HepG2 (cell line): Measurements from ENCODE around the gene SLC6A4. TPM values are rescaled to one million over a fixed set of nuclear protein-coding genes. Genes with fewer than 3 reads are reported as not detected.

Experiments
- HMGA1 ChIP-seq: sonication (generic); formaldehyde crosslinking; conservative IDR thresholded peaks from 2 replicates; pipeline ENCODE4 v1.4.0; 2020; ENCODE audit warnings: missing genetic modification reagents
- KDM5B ChIP-seq: sonication (generic); formaldehyde crosslinking; IDR thresholded peaks from 2 replicates; pipeline ENCODE4 v1.4.0; 2020; ENCODE audit warnings: missing genetic modification reagents, mild to moderate bottlenecking, borderline replicate concordance
- SP2 ChIP-seq: sonication (generic); formaldehyde crosslinking; IDR thresholded peaks from 2 replicates; pipeline ENCODE4 v1.5.1; 2020; ENCODE audit warnings: mild to moderate bottlenecking, missing genetic modification reagents
- ZNF337 ChIP-seq: sonication (generic); formaldehyde crosslinking; IDR thresholded peaks from 2 replicates; pipeline ENCODE4 v1.5.1; 2020; ENCODE audit warnings: missing genetic modification reagents, low read depth, mild to moderate bottlenecking, borderline replicate concordance
- polyA plus RNA-seq, 8 experiments: library from polyadenylated mRNA; depleted of rRNA in 3 of 8; stranded (reverse) in 7 of 8; unstranded in 1 of 8; fragments of >200 nt; fragmentation: Illumina TruSeq in 4 of 8; extraction: Trizol in 4 of 8; gene quantifications; 2 replicates each; pipeline versions ENCODE4 v1.2.1 to v1.2.3, GENCODE V29; 2011 to 2016; ENCODE audit warnings: low read depth in 4 of 8, missing spikeins in 1 of 8, mixed read lengths in 1 of 8; ENCODE audit not compliant: insufficient read depth in 1 of 8
- total RNA-seq, 5 experiments: library from RNA; depleted of rRNA; stranded (reverse); fragments of >200 nt; fragmentation: Illumina TruSeq; extraction: Trizol; gene quantifications; 2 replicates each; pipeline ENCODE4 v1.2.3, GENCODE V29; 2016; ENCODE audit warnings: low read depth in 1 of 5
- TF ChIP-seq, protein P1 (sequence below): sonication (generic); formaldehyde crosslinking; IDR thresholded peaks from 2 replicates; pipeline ENCODE4 v1.9.0; 2021; ENCODE audit warnings: mild to moderate bottlenecking, missing genetic modification reagents
- TF ChIP-seq, protein P2 (sequence below): sonication (generic); formaldehyde crosslinking; IDR thresholded peaks from 2 replicates; pipeline ENCODE4 v1.5.1; 2020; ENCODE audit warnings: missing genetic modification reagents, mild to moderate bottlenecking, borderline replicate concordance
- TF ChIP-seq, protein P3 (sequence below), 2 experiments: fragments of 450-650 bp in 1 of 2; sonication (generic) in 1 of 2; formaldehyde crosslinking in 1 of 2; IDR thresholded peaks; 2 replicates each; pipeline versions ENCODE4 v1.6.1 to v1.8.0; 2016 to 2022; ENCODE audit warnings: antibody characterized with exemption in 1 of 2, mild to moderate bottlenecking in 1 of 2, missing genetic modification reagents in 1 of 2
- TF ChIP-seq, protein P4 (sequence below): IDR thresholded peaks from 2 replicates; pipeline ENCODE4 v1.6.1; 2016; ENCODE audit warnings: mild to moderate bottlenecking

Gene SLC6A4
- total and polyA plus RNA-seq, 2 of the 13 experiments (the other 11 are each of a cell fraction or from before 2014, with no cell fraction given) = 7.6 to 20.3 TPM

GRCh38 chr17:30238387-30239088 is 3.0 kb upstream of the SLC6A4 start (continued):
- TF ChIP-seq, protein P1, sequence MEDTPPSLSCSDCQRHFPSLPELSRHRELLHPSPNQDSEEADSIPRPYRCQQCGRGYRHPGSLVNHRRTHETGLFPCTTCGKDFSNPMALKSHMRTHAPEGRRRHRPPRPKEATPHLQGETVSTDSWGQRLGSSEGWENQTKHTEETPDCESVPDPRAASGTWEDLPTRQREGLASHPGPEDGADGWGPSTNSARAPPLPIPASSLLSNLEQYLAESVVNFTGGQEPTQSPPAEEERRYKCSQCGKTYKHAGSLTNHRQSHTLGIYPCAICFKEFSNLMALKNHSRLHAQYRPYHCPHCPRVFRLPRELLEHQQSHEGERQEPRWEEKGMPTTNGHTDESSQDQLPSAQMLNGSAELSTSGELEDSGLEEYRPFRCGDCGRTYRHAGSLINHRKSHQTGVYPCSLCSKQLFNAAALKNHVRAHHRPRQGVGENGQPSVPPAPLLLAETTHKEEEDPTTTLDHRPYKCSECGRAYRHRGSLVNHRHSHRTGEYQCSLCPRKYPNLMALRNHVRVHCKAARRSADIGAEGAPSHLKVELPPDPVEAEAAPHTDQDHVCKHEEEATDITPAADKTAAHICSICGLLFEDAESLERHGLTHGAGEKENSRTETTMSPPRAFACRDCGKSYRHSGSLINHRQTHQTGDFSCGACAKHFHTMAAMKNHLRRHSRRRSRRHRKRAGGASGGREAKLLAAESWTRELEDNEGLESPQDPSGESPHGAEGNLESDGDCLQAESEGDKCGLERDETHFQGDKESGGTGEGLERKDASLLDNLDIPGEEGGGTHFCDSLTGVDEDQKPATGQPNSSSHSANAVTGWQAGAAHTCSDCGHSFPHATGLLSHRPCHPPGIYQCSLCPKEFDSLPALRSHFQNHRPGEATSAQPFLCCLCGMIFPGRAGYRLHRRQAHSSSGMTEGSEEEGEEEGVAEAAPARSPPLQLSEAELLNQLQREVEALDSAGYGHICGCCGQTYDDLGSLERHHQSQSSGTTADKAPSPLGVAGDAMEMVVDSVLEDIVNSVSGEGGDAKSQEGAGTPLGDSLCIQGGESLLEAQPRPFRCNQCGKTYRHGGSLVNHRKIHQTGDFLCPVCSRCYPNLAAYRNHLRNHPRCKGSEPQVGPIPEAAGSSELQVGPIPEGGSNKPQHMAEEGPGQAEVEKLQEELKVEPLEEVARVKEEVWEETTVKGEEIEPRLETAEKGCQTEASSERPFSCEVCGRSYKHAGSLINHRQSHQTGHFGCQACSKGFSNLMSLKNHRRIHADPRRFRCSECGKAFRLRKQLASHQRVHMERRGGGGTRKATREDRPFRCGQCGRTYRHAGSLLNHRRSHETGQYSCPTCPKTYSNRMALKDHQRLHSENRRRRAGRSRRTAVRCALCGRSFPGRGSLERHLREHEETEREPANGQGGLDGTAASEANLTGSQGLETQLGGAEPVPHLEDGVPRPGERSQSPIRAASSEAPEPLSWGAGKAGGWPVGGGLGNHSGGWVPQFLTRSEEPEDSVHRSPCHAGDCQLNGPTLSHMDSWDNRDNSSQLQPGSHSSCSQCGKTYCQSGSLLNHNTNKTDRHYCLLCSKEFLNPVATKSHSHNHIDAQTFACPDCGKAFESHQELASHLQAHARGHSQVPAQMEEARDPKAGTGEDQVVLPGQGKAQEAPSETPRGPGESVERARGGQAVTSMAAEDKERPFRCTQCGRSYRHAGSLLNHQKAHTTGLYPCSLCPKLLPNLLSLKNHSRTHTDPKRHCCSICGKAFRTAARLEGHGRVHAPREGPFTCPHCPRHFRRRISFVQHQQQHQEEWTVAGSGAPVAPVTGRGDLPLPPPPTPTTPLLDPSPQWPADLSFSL = no peak
- 0 out of 2 replicates have a peak, but pooled peaks have one; percentile 39 for TF ChIP-seq KDM5B (CRISPR knock-in tag)
- no peak for TF ChIP-seq ZNF337
- TF ChIP-seq HMGA1 (CRISPR knock-in tag) = no peak
- TF ChIP-seq, protein P2, sequence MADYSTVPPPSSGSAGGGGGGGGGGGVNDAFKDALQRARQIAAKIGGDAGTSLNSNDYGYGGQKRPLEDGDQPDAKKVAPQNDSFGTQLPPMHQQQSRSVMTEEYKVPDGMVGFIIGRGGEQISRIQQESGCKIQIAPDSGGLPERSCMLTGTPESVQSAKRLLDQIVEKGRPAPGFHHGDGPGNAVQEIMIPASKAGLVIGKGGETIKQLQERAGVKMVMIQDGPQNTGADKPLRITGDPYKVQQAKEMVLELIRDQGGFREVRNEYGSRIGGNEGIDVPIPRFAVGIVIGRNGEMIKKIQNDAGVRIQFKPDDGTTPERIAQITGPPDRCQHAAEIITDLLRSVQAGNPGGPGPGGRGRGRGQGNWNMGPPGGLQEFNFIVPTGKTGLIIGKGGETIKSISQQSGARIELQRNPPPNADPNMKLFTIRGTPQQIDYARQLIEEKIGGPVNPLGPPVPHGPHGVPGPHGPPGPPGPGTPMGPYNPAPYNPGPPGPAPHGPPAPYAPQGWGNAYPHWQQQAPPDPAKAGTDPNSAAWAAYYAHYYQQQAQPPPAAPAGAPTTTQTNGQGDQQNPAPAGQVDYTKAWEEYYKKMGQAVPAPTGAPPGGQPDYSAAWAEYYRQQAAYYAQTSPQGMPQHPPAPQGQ (CRISPR knock-in tag) = no peak
- TF ChIP-seq, protein P3, sequence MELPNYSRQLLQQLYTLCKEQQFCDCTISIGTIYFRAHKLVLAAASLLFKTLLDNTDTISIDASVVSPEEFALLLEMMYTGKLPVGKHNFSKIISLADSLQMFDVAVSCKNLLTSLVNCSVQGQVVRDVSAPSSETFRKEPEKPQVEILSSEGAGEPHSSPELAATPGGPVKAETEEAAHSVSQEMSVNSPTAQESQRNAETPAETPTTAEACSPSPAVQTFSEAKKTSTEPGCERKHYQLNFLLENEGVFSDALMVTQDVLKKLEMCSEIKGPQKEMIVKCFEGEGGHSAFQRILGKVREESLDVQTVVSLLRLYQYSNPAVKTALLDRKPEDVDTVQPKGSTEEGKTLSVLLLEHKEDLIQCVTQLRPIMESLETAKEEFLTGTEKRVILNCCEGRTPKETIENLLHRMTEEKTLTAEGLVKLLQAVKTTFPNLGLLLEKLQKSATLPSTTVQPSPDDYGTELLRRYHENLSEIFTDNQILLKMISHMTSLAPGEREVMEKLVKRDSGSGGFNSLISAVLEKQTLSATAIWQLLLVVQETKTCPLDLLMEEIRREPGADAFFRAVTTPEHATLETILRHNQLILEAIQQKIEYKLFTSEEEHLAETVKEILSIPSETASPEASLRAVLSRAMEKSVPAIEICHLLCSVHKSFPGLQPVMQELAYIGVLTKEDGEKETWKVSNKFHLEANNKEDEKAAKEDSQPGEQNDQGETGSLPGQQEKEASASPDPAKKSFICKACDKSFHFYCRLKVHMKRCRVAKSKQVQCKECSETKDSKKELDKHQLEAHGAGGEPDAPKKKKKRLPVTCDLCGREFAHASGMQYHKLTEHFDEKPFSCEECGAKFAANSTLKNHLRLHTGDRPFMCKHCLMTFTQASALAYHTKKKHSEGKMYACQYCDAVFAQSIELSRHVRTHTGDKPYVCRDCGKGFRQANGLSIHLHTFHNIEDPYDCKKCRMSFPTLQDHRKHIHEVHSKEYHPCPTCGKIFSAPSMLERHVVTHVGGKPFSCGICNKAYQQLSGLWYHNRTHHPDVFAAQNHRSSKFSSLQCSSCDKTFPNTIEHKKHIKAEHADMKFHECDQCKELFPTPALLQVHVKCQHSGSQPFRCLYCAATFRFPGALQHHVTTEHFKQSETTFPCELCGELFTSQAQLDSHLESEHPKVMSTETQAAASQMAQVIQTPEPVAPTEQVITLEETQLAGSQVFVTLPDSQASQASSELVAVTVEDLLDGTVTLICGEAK (IDR thresholded peaks at IDR 0.05) = no peak
- TF ChIP-seq, protein P3 (CRISPR knock-in tag; IDR thresholded peaks at IDR 0.05) = no peak
- TF ChIP-seq, protein P4, sequence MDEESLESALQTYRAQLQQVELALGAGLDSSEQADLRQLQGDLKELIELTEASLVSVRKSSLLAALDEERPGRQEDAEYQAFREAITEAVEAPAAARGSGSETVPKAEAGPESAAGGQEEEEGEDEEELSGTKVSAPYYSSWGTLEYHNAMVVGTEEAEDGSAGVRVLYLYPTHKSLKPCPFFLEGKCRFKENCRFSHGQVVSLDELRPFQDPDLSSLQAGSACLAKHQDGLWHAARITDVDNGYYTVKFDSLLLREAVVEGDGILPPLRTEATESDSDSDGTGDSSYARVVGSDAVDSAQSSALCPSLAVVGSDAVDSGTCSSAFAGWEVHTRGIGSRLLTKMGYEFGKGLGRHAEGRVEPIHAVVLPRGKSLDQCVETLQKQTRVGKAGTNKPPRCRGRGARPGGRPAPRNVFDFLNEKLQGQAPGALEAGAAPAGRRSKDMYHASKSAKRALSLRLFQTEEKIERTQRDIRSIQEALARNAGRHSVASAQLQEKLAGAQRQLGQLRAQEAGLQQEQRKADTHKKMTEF = no peak
- TF ChIP-seq SP2 (CRISPR knock-in tag) = no peak
